Neural progenitor cell (in vitro differentiated cells): ENCODE measurements around the gene MAGI2.

ENCODE experiments used
- CTCF ChIP-seq: fragments of 200-600 bp; sonication (generic); IDR thresholded peaks from 2 replicates; pipeline ENCODE4 v1.5.1; 2017; ENCODE audit warnings: antibody characterized with exemption, mild to moderate bottlenecking
- EZH2 ChIP-seq: fragments of 200-600 bp; sonication (generic); IDR thresholded peaks from 2 replicates; pipeline ENCODE4 v1.6.1; 2017; ENCODE audit warnings: antibody characterized with exemption, mild to moderate bottlenecking, moderate library complexity
- EZH2phosphoT487 ChIP-seq: fragments of 200-600 bp; sonication (generic); IDR thresholded peaks from 2 replicates; pipeline ENCODE4 v1.6.1; 2017; ENCODE audit warnings: antibody characterized with exemption

GRCh38 chr7:78688376-78688775, 765.1 kb downstream of the MAGI2 start:
- TF ChIP-seq CTCF (no peak), EZH2phosphoT487 (no peak), EZH2 (no peak)
